Mucosa of descending colon (tissue), 3 donors: ENCODE results near the gene CCDC63. TPM values are rescaled to one million over a fixed set of nuclear protein-coding genes. Genes with fewer than 3 reads are reported as not detected.

ENCODE experiments used
- ATAC-seq: fragments of 200-7000 bp; cut with Tn5 transposase; one replicate; pipeline ENCODE4 v1.9.1; 2020; ENCODE audit warnings: mild to moderate bottlenecking, moderate library complexity
- DNase-seq, 3 donors: peaks; one replicate each; pipeline ENCODE4 v3.0.0-alpha.2; 2020
- H3K36me3 ChIP-seq: fragments of 200-600 bp; one replicate; pipeline ENCODE4 v1.8.0; 2021; ENCODE audit warnings: low read depth, mild to moderate bottlenecking
- H3K4me1 ChIP-seq: fragments of 200-600 bp; one replicate; pipeline ENCODE4 v1.8.0; 2021; ENCODE audit warnings: low read depth, mild to moderate bottlenecking
- H3K4me3 ChIP-seq: fragments of 200-600 bp; one replicate; pipeline ENCODE4 v1.8.0; 2021; ENCODE audit warnings: mild to moderate bottlenecking
- H3K9me3 ChIP-seq: fragments of 200-600 bp; one replicate; pipeline ENCODE4 v1.8.0; 2021; ENCODE audit warnings: mild to moderate bottlenecking
- CTCF ChIP-seq: fragments of 200-600 bp; IDR thresholded peaks from one replicate; pipeline ENCODE4 v1.8.0; 2022; ENCODE audit warnings: antibody characterized with exemption, mild to moderate bottlenecking
- intact Hi-C, 2 donors: fragments of 100-400 bp; cut with DNase I in 1 of 2; cut with micrococcal nuclease in 1 of 2; formaldehyde crosslinking; loops; one replicate each; pipeline versions ENCODE4 v1.11.0 to v1.11.1; 2022; cut with DNase I, micrococcal nuclease
- total RNA-seq, 3 donors: library from RNA; stranded (reverse); fragmentation: NEBNext Ultra II Directional in 2 of 3; extraction: Animal tissue kit (Norgen Biotek cat#: 25700) in 2 of 3; gene quantifications; one replicate each; pipeline versions ENCODE4 v1.2.1 to v1.2.4, GENCODE V29; 2021 to 2023
- donor health status: DM: no; HTN: no; CAD: no; lungs with moderate emphysema.
- donor health status: DM: no; HTN: no; CAD: no.
- donor health status: DM: no; HTN: yes; CAD: no.

CCDC63 gene
- total RNA-seq, 3 donors from 2014 or later = not detected

- TF ChIP-seq CTCF = no peak
- Histone ChIP-seq H3K9me3 (no peaks in the 10 kb centered on the region), H3K4me3 (no peak overlapping the region), H3K36me3 (no peaks in the 10 kb centered on the region), H3K4me1 (no peaks in the 10 kb centered on the region)
- ATAC-seq = no peak
- intact Hi-C loops = loop anchor here in 1 of 2 donors (5.0 kb wide), 1 partner anchor 377 kb away; no protein-coding TSS in a partner anchor
- no peak for DNase-seq
Observed at GRCh38 chr12:110935588-110935987, 88.8 kb downstream of the CCDC63 start.

GRCh38 chr12:110936367-110937103 is 89.7 kb downstream of the CCDC63 start:
- no peak for TF ChIP-seq CTCF
- intact Hi-C loops = loop anchor here (2.0 to 5.0 kb wide), 2 partner anchors 376 kb away; no protein-coding TSS in a partner anchor
- H3K4me3 ChIP-seq = no peak overlapping the region
- no peaks in the 10 kb centered on the region for H3K36me3 ChIP-seq
- no peaks in the 10 kb centered on the region for H3K9me3 ChIP-seq
- no peak for ATAC-seq
- no peaks in the 10 kb centered on the region for H3K4me1 ChIP-seq
- no peak for DNase-seq

GRCh38 chr12:110937104-110937641 is 90.4 kb downstream of the CCDC63 start:
- intact Hi-C loops = loop anchor here (2.0 to 5.0 kb wide), 2 partner anchors 375 to 376 kb away; no protein-coding TSS in a partner anchor
- ATAC-seq (peak; percentile 77), DNase-seq (peak in 2 of 3 donors; percentile 55)
- Histone ChIP-seq H3K36me3 (no peaks in the 10 kb centered on the region), H3K4me1 (no peaks in the 10 kb centered on the region), H3K9me3 (no peaks in the 10 kb centered on the region), H3K4me3 (no peak overlapping the region)
- peak; percentile 80 for TF ChIP-seq CTCF

GRCh38 chr12:110940296-110940695 is 93.5 kb downstream of the CCDC63 start:
- DNase-seq = no peak
- no peaks in the 10 kb centered on the region for H3K36me3 ChIP-seq
- no peak for TF ChIP-seq CTCF
- intact Hi-C loops = no loop called here
- H3K4me1 ChIP-seq = no peaks in the 10 kb centered on the region
- ATAC-seq = no peak
- H3K4me3 ChIP-seq = no peak overlapping the region
- H3K9me3 ChIP-seq = no peaks in the 10 kb centered on the region

- intact Hi-C loops = no loop called here
- DNase-seq (no peak), ATAC-seq (no peak)
- no peaks in the 10 kb centered on the region for H3K4me1 ChIP-seq
- H3K4me3 ChIP-seq = no peak overlapping the region
- TF ChIP-seq CTCF = no peak
- H3K9me3 ChIP-seq = peaks cover 2% of the 10 kb centered on the region
- no peaks in the 10 kb centered on the region for H3K36me3 ChIP-seq
Observed at GRCh38 chr12:110940933-110941332, 94.1 kb downstream of the CCDC63 start.
